IPS-15b (cell line): ENCODE measurements around the gene LIF.
"Not testable (repeated sequence)": the region's sequence is repeated elsewhere in the genome, so short reads cannot be mapped to it uniquely, and the experiment has no call there.

ENCODE experiments used
- H3K27me3 ChIP-seq: one replicate; pipeline ENCODE4 v1.6.1; 2013; ENCODE audit warnings: low read length; ENCODE audit not compliant: control insufficient read depth, insufficient read depth
- H3K36me3 ChIP-seq: one replicate; pipeline ENCODE4 v1.6.1; 2013; ENCODE audit warnings: low read length; ENCODE audit not compliant: control insufficient read depth, insufficient read depth
- H3K4me1 ChIP-seq: one replicate; pipeline ENCODE4 v1.6.1; 2013; ENCODE audit warnings: mild to moderate bottlenecking, low read length; ENCODE audit not compliant: control insufficient read depth, insufficient read depth
- H3K4me3 ChIP-seq: one replicate; pipeline ENCODE4 v1.5.1; 2013; ENCODE audit warnings: low read depth, low read length
- H3K9ac ChIP-seq: one replicate; pipeline ENCODE4 v1.6.1; 2013; ENCODE audit warnings: low read depth, mild to moderate bottlenecking, low read length
- H3K9me3 ChIP-seq: one replicate; pipeline ENCODE4 v1.6.1; 2013; ENCODE audit warnings: mild to moderate bottlenecking, low read length; ENCODE audit not compliant: control insufficient read depth, insufficient read depth

The LIF gene

GRCh38 chr22:30216710-30217109 lies 29.8 kb downstream of the LIF start:
- Histone ChIP-seq H3K9me3 (no peaks in the 10 kb centered on the region), H3K9ac (no peak overlapping the region), H3K4me3 (no peak overlapping the region), H3K4me1 (peaks cover 6% of the 10 kb centered on the region), H3K36me3 (no peaks in the 10 kb centered on the region), H3K27me3 (no peaks in the 10 kb centered on the region)

DNA sequence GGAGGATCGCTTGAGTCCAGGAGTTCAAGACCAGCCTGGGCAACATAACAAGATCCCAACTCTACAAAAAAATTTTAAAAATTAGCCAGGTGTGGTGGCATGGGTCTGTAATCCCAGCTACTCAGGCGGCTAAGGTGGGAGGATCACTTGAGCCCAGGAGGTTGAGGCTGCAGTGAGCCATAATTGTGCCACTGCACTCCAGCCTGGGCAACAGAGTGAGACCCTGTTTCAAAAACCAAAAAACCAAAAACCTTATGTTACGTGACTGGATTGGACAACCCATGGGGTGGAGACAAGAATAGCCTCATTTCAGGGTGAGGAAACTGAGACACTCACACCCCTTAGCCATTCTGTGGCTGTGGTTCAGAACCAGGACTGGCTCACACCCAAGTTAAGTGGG lies 30.3 kb downstream of the LIF start:
- H3K4me1 ChIP-seq, H3K4me3 ChIP-seq, H3K9me3 ChIP-seq, H3K36me3 ChIP-seq, H3K9ac ChIP-seq, H3K27me3 ChIP-seq: not testable (repeated sequence)

- peaks cover 6% of the 10 kb centered on the region for H3K4me1 ChIP-seq
- H3K27me3 ChIP-seq = no peaks in the 10 kb centered on the region
- no peak overlapping the region for H3K4me3 ChIP-seq
- no peak overlapping the region for H3K9ac ChIP-seq
- H3K36me3 ChIP-seq = no peaks in the 10 kb centered on the region
- no peaks in the 10 kb centered on the region for H3K9me3 ChIP-seq
Observed at GRCh38 chr22:30214703-30215407, 31.7 kb downstream of the LIF start.

- Histone ChIP-seq H3K4me3 (no peak overlapping the region), H3K36me3 (no peaks in the 10 kb centered on the region), H3K9me3 (no peaks in the 10 kb centered on the region), H3K9ac (no peak overlapping the region), H3K27me3 (no peaks in the 10 kb centered on the region), H3K4me1 (peaks cover 6% of the 10 kb centered on the region)
Observed at GRCh38 chr22:30212996-30213441, 33.5 kb downstream of the LIF start.

GRCh38 chr22:30212363-30212995 lies 34.1 kb downstream of the LIF start:
- no peak overlapping the region for H3K9ac ChIP-seq
- no peaks in the 10 kb centered on the region for H3K27me3 ChIP-seq
- H3K4me1 ChIP-seq = peaks cover 6% of the 10 kb centered on the region
- no peaks in the 10 kb centered on the region for H3K36me3 ChIP-seq
- H3K9me3 ChIP-seq = no peaks in the 10 kb centered on the region
- H3K4me3 ChIP-seq = no peak overlapping the region

DNA sequence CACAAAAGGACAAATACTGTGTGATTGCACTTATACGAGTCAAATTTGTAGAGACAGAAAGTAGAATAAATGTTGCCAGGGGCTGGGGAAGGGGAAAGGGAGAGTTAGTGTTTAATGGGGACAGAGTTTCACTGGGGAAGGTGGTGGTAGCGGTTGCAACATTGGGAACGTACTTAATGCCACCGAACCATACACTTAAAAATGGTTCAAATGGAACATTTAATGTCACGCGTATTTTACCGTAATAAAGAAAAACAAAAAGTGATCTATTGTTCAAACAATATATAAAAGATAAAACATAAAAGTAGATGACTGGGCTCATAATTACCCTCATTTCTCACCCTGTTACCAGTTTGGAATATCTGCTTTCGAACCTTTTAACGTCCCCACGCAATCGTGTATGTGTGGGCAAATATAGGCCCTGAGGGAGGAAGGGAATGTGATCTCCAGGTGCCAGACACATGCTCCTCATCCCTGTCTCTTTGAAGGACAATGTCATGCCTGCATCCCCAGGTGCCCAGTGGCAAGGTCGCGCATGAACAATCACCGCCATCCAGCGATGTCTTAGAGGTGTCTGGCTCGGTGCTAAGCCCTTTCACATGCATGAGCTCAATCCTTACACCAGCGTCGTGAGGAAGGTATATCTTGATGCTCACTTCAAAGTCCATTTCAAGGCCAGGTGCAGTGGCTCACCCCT lies 35.3 kb downstream of the LIF start:
- no peak overlapping the region for H3K9ac ChIP-seq
- peaks cover 6% of the 10 kb centered on the region for H3K4me1 ChIP-seq
- H3K4me3 ChIP-seq = no peak overlapping the region
- H3K36me3 ChIP-seq = no peaks in the 10 kb centered on the region
- H3K9me3 ChIP-seq = no peaks in the 10 kb centered on the region
- H3K27me3 ChIP-seq = no peaks in the 10 kb centered on the region

- Histone ChIP-seq H3K4me3 (no peak overlapping the region), H3K9me3 (no peaks in the 10 kb centered on the region)
Observed at GRCh38 chr22:30210235-30210909, 36.2 kb downstream of the LIF start.

DNA sequence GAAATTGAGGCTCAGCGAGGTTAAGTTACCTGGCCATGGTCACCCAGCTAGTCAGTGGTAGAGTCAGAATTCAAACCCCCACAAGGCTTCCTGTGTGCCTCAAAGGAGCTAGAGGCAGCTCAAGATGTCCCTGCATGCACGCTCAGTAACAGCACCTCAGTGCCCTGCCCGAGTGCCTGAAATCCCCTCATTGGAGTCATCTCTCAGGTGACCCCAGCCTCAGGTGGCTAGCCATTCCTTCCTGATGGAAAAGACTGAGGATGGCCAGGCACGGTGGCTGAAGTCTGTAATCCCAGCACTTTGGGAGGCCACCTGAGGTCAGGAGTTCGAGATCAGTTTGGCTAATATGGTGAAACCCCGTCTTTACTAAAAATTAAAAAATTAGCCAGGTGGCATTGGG lies 36.9 kb downstream of the LIF start:
- Histone ChIP-seq H3K9ac (no peak overlapping the region), H3K4me3 (no peak overlapping the region), H3K4me1 (peaks cover 1% of the 10 kb centered on the region), H3K9me3 (no peaks in the 10 kb centered on the region), H3K36me3 (no peaks in the 10 kb centered on the region), H3K27me3 (no peaks in the 10 kb centered on the region)

More at GRCh38 chr22:30210235-30210909, 36.2 kb downstream of the LIF start:
- Histone ChIP-seq H3K4me1 (peaks cover 6% of the 10 kb centered on the region), H3K27me3 (no peaks in the 10 kb centered on the region), H3K9ac (no peak overlapping the region), H3K36me3 (no peaks in the 10 kb centered on the region)

DNA sequence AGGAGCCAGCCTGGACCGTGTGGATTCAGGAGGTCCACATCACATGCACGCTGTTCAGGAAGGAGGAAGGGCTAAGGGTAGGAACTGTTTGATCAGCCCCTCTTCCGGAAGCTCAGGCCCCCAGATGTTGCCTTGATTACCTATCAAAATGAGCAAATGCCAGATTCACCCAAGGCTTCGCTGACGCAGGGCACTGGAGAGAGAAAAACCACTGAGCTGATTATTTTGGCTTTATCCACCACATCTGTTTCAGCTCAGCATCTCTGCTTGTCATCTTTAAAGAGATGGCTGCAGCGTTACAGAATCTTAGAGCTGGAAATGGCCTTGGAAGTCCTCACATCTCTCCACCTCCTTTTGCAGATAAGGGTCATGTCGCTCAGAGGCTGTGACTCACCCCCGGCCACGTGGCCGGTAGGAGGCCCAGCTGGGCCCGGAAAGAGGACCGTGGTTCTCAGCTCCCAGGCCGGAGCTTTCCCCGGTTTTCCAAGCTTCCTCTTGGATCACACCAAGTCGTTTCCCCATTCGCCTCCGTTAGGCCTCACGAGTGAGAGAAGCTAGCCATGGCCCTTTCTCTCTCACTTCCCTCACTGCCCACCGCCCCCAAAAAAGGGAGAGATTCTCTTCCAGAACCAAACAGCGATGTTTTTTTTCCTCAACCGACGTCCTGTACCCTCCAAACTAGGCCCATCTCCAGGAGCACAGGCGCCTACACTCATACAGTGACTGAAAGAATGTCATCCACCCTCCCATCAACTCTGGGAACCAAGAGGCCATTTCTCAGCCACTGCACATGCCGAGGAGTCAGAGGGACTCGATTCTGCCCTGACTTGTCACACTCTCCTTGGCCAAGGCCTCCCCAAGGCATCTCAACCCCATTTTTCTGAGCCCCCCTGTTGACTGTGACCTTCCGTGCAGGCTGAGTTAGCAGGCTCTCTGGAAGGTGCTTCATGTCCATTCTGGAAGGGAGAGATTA lies 37.6 kb downstream of the LIF start:
- Histone ChIP-seq H3K4me1 (no peaks in the 10 kb centered on the region), H3K36me3 (no peaks in the 10 kb centered on the region), H3K9me3 (no peaks in the 10 kb centered on the region), H3K9ac (no peak overlapping the region), H3K4me3 (no peak overlapping the region), H3K27me3 (no peaks in the 10 kb centered on the region)

GRCh38 chr22:30206944-30207343 lies 39.6 kb downstream of the LIF start:
- Histone ChIP-seq H3K4me3 (no peak overlapping the region), H3K9ac (no peak overlapping the region), H3K36me3 (no peaks in the 10 kb centered on the region), H3K27me3 (no peaks in the 10 kb centered on the region), H3K4me1 (no peaks in the 10 kb centered on the region), H3K9me3 (no peaks in the 10 kb centered on the region)
